ENCODE results near the gene REC8. TPM values are rescaled to one million over a fixed set of nuclear protein-coding genes. Genes with fewer than 3 reads are reported as not detected.

Gene REC8
- total RNA-seq, 1 donor from 2014 or later, result 3.6 TPM

DNA sequence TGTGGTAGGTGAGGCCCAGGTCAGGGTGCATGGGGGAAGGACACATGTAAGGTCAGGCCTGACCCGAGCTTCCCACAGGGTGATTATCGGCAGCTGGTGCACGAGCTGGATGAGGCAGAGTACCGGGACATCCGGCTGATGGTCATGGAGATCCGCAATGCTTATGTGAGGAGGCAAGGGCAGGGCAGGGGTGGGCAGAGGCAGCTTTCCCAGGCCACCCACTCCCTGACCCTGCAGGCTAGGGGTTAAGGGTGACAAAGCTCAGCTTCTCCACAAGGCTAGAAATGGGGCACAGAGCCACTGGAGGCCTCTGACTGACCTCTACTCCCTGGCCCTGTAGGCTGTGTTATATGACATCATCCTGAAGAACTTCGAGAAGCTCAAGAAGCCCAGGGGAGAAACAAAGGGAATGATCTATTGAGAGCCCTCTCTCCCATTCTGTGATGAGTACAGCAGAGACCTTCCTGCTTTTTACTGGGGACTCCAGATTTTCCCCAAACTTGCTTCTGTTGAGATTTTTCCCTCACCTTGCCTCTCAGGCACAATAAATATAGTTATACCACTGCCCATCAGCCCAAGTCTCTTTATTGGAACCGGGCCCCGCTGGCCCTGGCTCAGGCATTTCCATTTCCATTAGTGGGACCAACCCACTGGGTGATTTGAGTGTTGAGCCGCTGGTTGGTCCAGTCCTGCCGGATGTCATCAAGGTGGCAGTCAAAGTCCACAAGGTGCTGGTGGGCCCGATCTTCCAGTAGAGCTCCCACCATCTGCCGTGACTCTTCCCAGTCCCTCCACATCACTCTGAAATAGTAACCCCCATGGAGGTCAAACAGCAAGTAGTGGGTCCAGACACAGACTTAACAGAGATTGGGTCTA, 33.2 kb upstream of the REC8 start:
- no peak for DNase-seq

DNA sequence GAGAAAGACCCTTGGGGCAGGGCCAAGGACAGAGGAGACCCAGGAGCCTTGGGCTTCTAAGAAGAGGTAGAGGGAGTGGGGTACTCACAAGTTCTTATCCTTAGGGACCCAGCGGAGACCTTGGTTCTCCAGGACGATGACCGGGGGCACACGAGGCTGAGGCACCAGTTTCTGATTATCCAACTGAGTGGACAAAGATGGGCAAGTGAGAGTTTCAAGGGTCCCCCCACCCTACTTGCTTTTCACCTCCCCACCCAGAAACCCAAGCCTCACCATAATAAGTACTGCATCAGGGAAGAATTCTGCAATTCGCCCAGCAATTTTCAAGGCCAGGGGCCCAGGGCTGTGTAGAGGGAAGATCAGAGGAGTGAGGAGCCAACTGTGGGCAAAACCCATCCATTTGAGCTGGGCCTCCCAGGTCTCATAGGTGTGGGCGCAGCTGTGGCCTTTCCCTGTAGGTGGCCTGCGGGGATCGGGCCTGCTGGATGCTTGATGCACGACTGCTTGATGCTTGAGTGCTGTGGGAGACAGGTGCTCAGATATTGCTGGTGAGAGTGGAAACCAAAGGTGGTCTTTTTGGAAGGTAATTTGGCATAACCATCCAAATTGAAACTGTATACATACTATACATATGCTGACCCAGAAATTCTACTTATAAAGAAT, 32.5 kb upstream of the REC8 start:
- DNase-seq, result no peak

DNA sequence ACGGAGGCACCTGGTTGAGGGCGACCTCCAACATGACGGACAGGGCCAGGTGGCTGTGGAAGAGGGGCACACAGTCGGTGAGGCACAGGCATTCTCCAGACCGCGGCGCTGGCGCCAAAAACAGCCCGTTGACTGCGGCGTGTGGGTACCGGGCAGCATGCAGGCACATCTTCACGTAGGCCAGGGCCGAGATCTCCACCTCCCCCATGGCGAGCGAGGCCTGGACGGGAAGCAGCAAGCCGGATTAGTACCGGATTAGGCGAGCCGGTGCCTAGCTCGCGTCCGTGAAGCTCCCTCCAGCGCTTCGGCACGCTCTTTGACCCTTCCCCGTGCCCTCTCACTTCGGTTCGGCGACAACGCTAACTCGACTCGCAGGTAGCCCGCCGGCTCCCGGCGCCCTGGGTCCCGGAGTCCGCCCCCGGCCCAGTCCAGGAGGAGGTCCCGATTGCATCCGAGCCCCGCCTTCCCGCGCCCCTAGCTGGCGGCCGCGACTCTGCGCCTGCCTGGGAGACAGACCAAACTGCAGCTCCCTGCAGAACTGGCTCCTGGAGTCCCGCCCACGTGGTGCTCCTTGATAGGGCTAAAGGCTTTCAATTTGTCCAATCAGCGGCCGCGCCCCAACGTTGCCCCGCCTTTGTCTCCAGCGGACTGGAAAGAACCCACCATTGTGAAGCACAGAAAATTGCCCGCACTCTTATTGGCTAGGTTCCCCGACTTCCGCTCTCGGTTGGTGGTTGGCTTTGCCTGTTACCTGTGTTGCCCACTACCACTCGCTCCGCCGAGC, 30.6 kb upstream of the REC8 start, which contains the start of gene EMC9:
TSS of gene EMC9 (minus strand) at position 495 of the 784 bp plus-strand sequence. CDS start at position 208, 287 bp downstream.
- DNase-seq, result peak; percentile 99

DNA sequence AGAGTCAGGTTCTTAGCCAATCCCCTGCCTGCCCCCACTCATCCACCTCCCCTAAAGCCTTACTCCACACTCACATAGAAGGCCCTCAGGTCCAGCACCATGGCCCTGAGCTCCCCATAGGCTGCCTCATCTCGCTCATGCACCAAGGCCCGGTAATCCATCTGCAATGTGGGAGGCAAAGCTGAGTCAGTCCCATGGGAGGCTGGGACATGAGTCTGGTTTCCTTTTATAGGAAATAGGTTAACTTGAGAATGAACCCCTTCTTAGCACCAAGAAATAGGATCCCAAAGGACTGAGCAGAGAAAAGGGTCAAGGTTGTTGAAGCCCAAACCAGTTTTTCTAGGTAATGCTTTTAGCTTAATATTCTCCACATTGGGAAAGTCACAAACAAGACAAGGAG, 28.4 kb upstream of the REC8 start:
- DNase-seq, result no peak

DNA sequence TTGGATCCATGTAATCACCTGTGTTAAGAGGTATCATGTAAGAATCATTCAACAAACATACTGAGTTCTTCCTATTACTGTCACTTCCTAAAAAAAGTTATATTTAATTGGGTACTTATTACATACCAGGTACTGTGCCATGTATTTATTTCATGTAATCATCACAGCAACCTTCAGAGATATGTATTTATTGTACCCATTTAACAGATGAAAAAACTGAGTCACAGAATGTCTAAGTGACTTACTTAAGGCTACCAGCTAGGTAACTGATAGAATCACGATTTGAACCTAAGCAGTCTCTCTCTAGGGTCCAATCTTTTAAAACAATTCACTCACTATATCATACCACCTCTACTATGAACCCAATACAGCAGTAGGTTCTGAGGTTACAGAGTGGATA, 27.4 kb upstream of the REC8 start:
- DNase-seq, result no peak

DNA sequence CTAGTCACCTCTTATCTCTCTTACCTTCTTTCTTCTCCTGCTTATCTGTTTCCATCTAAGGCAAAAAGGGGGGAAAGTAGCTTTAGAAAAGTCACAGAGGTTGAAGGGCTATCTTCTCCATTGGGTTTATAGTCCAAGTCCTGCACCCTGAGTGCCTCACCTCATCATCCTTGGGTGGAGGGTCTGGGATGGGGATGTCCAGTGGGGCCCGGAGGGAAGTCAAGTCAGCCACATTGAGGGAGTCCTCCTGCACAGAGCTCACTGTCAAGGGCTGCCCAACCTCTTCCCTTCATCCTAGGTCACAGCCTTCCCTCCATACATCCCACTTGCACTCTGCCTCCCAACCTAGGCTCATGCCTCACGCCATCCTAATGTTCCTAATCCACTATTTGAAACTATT, 26.7 kb upstream of the REC8 start:
- DNase-seq, result no peak

DNA sequence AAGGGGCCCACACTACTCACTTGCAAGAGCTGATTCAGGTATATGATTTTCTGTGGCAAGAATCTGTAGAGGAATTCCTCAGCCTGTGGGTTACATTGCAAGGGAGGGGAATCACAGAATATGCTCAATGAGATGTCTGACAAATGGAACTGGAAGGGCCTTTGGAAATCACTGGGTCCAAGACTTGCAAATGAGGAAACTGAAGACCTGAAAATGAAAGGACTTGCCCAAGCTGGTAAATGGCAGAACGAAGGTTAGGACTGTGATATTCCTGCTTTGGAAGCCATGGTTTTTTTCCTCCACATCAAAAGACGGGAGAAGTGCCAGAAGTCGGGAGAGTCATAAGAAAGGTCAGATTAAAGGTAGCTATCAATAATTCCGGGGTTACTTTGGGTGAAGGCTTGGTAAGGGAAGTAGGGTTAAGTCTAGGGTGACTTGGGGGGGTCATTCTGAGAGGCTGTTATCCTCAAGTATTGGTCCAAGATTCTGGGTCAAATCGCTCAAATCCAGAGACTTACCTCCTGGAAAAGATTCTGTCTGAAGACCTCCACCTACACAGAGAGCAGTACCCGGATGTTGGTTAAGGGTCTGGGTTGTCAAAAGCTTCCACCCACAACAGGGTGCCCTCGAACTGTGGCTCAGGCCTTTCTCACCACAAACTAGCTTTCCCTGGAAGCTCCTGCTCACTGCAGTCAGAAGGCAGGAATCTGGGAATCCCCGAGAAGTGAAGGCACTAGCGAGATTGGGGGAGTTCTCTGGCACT, 26.0 kb upstream of the REC8 start:
- no peak for DNase-seq

DNA sequence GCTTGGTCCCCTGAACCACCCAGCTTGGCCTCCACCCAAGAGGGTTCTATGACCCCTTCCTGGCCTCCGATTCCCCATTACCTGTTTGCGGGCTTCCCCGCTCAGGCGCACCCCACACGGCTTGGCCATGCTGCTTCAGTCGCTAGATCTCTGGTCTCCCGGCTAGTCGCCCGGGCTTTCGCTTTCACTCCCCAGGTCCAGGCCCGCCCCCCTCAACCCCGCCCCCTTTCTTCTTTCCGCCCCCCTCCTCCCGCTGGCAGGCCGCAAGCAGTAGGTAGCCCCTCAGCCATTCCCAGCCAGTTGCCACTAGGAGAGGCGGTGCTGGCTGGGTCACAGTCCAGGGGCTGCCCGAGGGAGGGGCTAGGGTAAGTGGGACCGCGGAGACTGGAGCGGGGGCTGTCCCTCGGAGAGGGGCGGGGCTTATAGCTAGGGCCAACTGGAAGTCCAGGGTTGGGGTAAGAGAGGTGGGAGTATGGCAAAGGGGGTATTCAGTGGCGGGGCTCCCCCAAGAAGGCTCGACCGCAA, 25.4 kb upstream of the REC8 start, which contains the start of gene PSME2:
TSS of gene PSME2 (minus strand) at position 158 of the 525 bp plus-strand sequence. CDS start at position 129, 29 bp downstream.
- DNase-seq, result peak; percentile 90

DNA sequence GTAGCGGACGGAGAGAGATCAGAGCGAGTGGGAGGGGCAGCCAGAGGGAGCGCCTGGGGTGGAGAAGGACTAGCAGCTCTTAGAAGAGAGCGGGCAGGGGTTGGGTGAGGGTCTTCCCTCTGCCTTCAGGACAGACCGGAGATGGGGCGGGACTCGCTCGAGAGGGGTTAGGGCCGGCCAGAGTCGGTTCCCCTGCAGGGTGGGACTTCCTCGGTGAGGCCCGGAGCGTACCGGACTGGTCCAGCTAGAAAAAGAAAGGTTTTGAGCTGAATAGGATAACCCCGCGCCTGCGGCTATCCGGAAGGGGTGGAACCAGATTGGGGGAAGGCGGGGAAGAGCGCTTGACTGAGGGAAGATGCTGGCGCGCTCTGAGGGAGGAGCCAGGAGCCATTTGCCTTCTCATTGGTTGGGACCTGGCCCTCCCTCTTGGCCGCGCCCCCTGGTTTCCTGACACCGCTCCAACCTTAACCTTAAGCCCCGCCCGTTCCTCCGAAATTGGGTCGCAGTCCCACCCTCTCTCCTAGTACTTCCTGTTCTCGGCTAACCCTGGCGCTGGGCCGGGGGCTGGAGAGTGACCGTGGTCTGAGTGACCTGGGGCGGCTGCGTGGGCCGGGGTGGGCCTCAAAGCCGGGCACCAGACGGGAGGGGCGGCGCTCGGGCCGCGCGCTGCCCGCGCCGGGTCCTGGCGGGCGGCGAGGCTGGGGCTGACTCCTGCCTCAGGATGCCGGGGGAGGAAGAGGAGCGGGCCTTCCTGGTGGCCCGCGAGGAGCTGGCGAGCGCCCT, 24.7 kb upstream of the REC8 start, which contains the start of gene RNF31:
TSS of gene RNF31 (plus strand) at position 521 of the 783 bp plus-strand sequence. CDS start at position 722, 201 bp downstream.
- peak; percentile 98 for DNase-seq

DNA sequence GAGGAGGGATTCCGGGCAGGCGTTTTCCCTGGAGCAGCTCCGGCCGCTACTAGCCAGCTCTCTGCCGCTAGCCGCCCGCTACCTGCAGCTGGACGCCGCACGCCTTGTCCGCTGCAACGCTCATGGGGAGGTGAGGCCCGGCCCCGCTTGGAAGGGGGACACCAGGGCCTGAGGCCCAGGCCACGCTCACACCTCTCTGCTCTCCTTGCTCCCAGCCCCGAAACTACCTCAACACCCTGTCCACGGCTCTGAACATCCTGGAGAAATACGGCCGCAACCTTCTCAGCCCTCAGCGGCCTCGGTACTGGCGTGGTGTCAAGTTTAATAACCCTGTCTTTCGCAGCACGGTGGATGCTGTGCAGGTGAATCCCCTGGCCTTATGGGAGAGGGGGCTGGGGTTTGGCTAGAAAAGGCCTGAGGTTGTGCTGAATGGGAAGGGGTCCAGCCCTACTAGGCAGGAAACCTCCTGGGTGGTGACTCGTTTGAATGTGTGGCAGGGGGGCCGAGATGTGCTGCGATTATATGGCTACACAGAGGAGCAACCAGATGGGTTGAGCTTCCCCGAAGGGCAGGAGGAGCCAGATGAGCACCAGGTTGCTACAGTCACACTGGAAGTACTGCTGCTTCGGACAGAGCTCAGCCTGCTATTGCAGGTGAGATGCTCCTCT, 24.0 kb upstream of the REC8 start:
- DNase-seq, result no peak

DNA sequence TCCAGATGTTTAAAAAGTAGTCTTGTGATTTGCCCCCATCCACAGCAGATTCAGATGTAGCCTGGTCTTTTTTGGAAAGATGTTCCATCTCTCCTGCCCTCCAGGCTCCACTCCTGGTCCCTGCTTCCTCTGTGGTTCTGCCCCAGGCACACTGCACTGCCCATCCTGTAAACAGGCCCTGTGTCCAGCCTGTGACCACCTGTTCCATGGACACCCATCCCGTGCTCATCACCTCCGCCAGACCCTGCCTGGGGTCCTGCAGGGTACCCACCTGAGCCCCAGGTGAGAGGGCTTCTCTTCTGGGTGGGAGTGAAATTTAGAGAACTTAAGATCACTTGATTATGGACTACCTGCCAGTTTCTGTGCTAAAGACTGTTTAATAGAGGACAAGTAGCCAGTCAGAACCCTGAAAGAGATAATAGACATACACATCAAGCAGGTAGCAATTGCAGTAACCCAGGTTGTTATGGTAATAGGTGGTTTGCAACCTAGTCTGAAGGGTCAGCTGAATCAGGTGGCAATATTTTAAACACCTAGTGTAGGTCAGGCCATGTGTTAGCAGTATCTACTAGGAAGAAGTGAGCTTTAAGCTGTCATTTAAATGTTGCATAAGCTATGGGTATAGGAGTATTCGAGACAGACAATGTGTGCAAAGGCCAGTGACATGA, 22.4 kb upstream of the REC8 start:
- no peak for DNase-seq

DNA sequence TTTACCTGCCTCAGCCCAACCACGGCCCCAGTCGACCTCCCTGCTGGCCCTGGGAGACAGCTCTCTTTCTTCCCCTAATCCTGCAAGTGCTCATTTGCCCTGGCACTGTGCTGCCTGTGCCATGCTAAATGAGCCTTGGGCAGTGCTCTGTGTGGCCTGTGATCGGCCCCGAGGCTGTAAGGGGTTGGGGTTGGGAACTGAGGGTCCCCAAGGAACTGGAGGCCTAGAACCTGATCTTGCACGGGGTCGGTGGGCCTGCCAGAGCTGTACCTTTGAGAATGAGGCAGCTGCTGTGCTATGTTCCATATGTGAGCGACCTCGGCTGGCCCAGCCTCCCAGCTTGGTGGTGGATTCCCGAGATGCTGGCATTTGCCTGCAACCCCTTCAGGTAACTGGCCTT, 21.8 kb upstream of the REC8 start:
- DNase-seq, result no peak

DNA sequence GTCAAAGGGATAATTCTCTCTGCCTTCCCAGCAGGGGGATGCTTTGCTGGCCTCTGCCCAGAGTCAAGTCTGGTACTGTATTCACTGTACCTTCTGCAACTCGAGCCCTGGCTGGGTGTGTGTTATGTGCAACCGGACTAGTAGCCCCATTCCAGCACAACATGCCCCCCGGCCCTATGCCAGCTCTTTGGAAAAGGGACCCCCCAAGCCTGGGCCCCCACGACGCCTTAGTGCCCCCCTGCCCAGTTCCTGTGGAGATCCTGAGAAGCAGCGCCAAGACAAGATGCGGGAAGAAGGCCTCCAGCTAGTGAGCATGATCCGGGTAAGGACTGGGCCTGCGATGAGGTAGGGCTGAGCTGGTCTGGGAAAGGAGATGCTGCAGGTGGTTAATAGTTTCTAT, 21.3 kb upstream of the REC8 start:
- no peak for DNase-seq

DNA sequence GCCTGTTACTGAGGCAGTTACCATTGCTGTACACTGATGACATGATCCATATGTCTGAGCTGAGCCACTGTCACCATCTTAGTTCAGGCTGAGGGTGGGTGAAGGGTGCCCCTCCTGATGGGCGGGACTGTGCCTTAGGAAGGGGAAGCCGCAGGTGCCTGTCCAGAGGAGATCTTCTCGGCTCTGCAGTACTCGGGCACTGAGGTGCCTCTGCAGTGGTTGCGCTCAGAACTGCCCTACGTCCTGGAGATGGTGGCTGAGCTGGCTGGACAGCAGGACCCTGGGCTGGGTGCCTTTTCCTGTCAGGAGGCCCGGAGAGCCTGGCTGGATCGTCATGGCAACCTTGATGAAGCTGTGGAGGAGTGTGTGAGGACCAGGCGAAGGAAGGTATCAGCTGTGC, 20.9 kb upstream of the REC8 start:
- DNase-seq, result no peak

DNA sequence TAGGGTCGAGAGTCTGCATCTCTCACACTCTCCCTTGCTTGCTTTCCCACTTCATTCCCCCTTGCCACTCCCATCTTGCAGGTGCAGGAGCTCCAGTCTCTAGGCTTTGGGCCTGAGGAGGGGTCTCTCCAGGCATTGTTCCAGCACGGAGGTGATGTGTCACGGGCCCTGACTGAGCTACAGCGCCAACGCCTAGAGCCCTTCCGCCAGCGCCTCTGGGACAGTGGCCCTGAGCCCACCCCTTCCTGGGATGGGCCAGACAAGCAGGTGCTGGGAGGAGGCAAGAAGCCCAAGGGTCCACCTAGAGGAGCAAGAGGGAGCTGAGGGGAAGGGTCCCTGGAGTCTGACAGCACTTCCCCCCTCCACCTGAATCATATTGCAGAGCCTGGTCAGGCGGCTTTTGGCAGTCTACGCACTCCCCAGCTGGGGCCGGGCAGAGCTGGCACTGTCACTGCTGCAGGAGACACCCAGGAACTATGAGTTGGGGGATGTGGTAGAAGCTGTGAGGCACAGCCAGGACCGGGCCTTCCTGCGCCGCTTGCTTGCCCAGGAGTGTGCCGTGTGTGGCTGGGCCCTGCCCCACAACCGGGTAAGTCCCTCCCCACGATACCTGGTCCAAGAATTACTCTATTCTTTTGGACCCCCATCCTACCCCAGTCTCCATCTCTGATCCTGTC, 20.3 kb upstream of the REC8 start:
- DNase-seq, result no peak

DNA sequence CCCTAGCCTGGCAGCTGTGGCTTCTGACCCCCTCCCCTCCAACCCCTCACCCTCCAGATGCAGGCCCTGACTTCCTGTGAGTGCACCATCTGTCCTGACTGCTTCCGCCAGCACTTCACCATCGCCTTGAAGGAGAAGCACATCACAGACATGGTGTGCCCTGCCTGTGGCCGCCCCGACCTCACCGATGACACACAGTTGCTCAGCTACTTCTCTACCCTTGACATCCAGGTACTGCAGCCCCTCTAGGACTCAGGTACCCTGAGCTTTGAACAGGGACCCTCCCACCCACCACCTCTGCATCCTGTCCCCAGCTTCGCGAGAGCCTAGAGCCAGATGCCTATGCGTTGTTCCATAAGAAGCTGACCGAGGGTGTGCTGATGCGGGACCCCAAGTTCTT, 16.8 kb upstream of the REC8 start:
- no peak for DNase-seq

DNA sequence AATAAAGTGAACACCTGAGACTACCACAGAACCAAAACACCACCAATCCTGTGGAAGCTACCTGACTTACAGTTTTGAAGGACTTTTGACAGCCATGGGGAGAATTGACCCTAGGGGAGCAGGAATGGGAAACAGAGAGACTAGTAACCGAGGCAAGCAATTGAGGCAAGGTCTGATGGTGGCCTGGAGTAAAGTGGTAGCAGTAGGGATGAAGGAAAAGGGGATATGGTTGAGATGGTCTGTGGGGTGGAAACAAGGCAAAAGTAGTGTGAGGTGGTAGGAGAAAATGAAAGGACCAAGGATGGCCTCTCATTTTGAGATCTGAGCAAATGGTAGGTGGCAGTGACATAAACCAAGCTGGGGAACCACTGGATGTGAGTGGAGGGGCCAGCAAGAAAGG, 15.0 kb upstream of the REC8 start:
- no peak for DNase-seq

DNA sequence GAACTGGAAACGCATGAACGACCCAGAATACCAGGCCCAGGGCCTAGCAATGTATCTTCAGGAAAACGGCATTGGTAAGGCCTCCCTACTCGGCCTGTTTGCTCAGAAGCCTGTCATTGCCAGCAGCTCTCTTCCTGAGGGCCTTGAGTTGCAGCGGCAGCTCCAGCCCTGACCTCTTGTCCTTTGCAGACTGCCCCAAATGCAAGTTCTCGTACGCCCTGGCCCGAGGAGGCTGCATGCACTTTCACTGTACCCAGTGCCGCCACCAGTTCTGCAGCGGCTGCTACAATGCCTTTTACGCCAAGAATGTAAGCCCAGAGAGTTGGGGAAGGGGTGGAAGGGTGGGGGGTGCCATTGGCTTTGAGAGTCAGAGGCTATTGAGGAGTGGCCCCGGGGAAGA, 14.5 kb upstream of the REC8 start:
- no peak for DNase-seq
